GM12874 (cell line): ENCODE data around the gene ARL10.

Experiments
- CTCF ChIP-seq: IDR thresholded peaks from 2 replicates; pipeline ENCODE4 v1.5.1; 2011; ENCODE audit warnings: low read depth, mild to moderate bottlenecking, control low read depth, low read length, moderate library complexity; ENCODE audit not compliant: insufficient read depth

The ARL10 gene

DNA sequence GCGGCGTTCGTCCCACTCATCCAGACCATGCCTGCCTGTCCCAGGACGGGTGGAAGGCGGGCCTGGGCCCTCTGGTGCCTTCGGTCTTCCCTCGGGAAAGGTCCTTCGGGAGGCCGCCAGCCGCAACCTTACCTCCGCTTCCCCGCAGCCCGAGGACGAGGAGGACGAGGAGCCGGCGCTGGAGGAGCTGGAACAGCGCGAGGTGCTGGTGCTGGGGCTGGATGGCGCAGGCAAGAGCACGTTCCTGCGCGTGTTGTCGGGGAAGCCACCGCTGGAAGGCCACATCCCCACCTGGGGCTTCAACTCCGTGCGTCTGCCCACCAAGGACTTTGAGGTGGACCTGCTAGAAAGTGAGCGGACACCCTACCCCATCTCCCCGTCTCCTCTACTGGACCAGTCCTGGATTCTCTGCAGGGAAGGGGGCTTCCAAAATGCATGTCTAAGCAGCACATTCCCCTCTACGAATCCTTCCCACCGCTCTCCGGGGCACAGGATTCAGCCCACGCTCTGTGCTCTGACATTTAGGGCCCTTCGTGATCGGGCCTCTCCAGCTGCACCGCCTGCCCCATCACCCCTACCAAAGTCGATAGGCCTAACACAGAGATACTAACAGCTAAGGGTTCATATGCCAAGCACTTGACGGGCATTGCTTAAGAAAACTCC is 1.1 kb downstream of the ARL10 start:
- no peak for TF ChIP-seq CTCF

DNA sequence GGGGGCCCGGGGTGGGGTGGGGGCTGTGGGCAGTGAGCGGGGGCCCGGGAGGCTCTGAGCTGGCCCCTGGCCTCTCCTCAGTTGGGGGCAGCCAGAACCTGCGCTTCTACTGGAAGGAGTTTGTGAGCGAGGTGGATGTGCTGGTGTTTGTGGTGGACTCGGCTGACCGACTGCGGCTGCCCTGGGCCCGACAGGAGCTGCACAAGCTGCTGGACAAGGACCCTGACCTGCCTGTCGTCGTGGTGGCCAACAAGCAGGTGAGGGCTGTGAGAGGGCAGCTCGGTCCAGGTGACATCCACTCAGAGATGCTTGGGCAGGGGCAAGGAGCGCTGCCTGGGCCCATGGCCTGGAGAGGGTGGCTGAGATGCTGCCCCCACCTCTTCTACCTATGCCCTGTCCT is 3.4 kb downstream of the ARL10 start:
- no peak for TF ChIP-seq CTCF

- no peak for TF ChIP-seq CTCF
Measured at GRCh38 chr5:176369934-176370711, 4.8 kb downstream of the ARL10 start.

GRCh38 chr5:176371621-176372539 is 6.6 kb downstream of the ARL10 start:
- no peak for TF ChIP-seq CTCF

- no peak for TF ChIP-seq CTCF
Measured at GRCh38 chr5:176373100-176373818, 8.0 kb downstream of the ARL10 start.

- no peak for TF ChIP-seq CTCF
Measured at GRCh38 chr5:176379881-176380280, 14.6 kb downstream of the ARL10 start.

GRCh38 chr5:176381423-176381822 is 16.1 kb downstream of the ARL10 start:
- no peak for TF ChIP-seq CTCF
